Measurements from ENCODE around the gene SENP1.

SENP1 gene

GRCh38 chr12:48044396-48044795 lies 61.5 kb downstream of the SENP1 start:
- H3K36me3 ChIP-seq (ENCODE audit: control insufficient read depth in 1 of 2, insufficient read depth in 2 of 2, low read length in 2 of 2), result peaks cover 35 to 49% of the 10 kb centered on the region in 2 donors
- H3K9me3 ChIP-seq (ENCODE audit: control insufficient read depth in 1 of 2, low read length in 2 of 2), result no peaks in the 10 kb centered on the region
- no peaks in the 10 kb centered on the region for H3K27me3 ChIP-seq (ENCODE audit: low read depth, low read length)
- H3K4me3 ChIP-seq (ENCODE audit: low read depth in 1 of 2, low read length in 2 of 2), result no peak overlapping the region
- no peak overlapping the region for H3K27ac ChIP-seq (ENCODE audit: low read length)
- no peaks in the 10 kb centered on the region for H3K4me1 ChIP-seq (ENCODE audit: control insufficient read depth in 1 of 2, insufficient read depth in 2 of 2, low read length in 2 of 2)

- Histone ChIP-seq H3K4me1 (ENCODE audit: control insufficient read depth in 1 of 2, insufficient read depth in 2 of 2, low read length in 2 of 2) (no peaks in the 10 kb centered on the region), H3K27ac (ENCODE audit: low read length) (no peak overlapping the region), H3K36me3 (ENCODE audit: control insufficient read depth in 1 of 2, insufficient read depth in 2 of 2, low read length in 2 of 2) (peaks cover 35 to 44% of the 10 kb centered on the region in 2 donors), H3K4me3 (ENCODE audit: low read depth in 1 of 2, low read length in 2 of 2) (no peak overlapping the region), H3K27me3 (ENCODE audit: low read depth, low read length) (no peaks in the 10 kb centered on the region), H3K9me3 (ENCODE audit: control insufficient read depth in 1 of 2, low read length in 2 of 2) (no peaks in the 10 kb centered on the region)
Measured at GRCh38 chr12:48043771-48044170, 62.1 kb downstream of the SENP1 start.

DNA sequence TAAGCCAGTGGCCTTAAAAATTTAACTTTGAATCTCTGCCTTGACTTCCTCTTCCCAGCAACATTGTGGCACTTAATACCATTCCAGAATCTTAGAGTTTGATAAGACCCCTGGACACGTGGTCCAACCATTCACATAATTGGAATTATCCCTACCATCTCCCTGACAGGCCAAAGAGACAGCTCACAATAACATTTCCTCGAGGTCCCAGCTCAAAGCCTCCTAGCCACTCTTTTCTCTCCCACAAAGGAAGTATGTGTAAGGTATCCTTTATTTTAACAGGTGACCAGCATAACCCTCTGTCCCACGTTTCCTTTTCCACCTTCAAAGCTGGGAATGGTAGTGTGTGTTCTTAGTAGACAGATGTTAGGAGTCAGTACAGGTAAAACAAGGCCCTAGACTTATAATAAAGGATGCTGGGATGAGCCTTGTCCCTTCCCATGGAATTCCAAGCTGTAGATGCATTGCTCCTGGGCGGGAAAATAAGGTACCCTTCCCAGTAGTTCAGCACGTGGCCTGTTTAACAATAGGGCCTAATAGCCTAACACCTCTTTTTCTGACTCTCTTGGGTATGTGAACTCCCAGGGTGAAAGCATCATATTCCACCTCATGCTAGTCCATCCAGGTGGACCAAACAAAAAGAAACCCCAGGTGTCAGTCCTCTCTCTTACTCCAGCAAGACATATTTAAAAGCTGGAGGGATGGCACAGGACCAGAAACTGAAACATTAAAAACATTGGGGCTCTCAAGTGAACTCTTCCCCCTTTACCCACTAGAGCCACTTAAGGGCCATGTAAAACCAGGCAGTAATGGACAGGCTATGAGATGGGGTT lies 64.1 kb downstream of the SENP1 start:
- Histone ChIP-seq H3K9me3 (ENCODE audit: control insufficient read depth in 1 of 2, low read length in 2 of 2) (no peaks in the 10 kb centered on the region), H3K36me3 (ENCODE audit: control insufficient read depth in 1 of 2, insufficient read depth in 2 of 2, low read length in 2 of 2) (peaks cover 19 to 33% of the 10 kb centered on the region in 2 donors), H3K4me1 (ENCODE audit: control insufficient read depth in 1 of 2, insufficient read depth in 2 of 2, low read length in 2 of 2) (no peaks in the 10 kb centered on the region), H3K4me3 (ENCODE audit: low read depth in 1 of 2, low read length in 2 of 2) (no peak overlapping the region), H3K27me3 (ENCODE audit: low read depth, low read length) (no peaks in the 10 kb centered on the region), H3K27ac (ENCODE audit: low read length) (no peak overlapping the region)

- no peak overlapping the region for H3K27ac ChIP-seq (ENCODE audit: low read length)
- no peaks in the 10 kb centered on the region for H3K9me3 ChIP-seq (ENCODE audit: control insufficient read depth in 1 of 2, low read length in 2 of 2)
- H3K36me3 ChIP-seq (ENCODE audit: control insufficient read depth in 1 of 2, insufficient read depth in 2 of 2, low read length in 2 of 2), result peaks cover 10 to 19% of the 10 kb centered on the region in 2 donors
- H3K27me3 ChIP-seq (ENCODE audit: low read depth, low read length), result no peaks in the 10 kb centered on the region
- H3K4me1 ChIP-seq (ENCODE audit: control insufficient read depth in 1 of 2, insufficient read depth in 2 of 2, low read length in 2 of 2), result no peaks in the 10 kb centered on the region
- H3K4me3 ChIP-seq (ENCODE audit: low read depth in 1 of 2, low read length in 2 of 2), result no peak overlapping the region
Measured at GRCh38 chr12:48040354-48040753, 65.5 kb downstream of the SENP1 start.

DNA sequence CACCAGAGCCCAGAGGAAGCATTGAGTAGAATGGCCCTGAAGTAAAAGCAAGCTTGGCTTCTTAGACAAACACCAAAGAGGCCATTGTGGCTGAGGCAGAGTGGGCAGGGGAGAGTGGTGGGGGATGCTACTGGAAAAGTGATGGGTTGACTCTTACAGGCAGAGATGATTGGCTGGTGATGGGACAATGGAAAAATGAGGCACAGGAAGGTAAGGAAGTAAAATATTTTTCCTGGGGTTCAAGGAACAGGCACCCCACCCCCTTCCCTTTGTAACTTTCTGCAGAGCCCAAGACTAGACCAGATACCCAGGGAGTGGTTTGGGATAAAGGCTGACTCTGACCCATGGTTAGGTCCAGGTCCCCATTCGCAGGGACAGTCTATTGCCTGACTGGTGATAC lies 66.7 kb downstream of the SENP1 start:
- H3K9me3 ChIP-seq (ENCODE audit: control insufficient read depth in 1 of 2, low read length in 2 of 2), result no peaks in the 10 kb centered on the region
- no peak overlapping the region for H3K4me3 ChIP-seq (ENCODE audit: low read depth in 1 of 2, low read length in 2 of 2)
- no peaks in the 10 kb centered on the region for H3K27me3 ChIP-seq (ENCODE audit: low read depth, low read length)
- H3K4me1 ChIP-seq (ENCODE audit: control insufficient read depth in 1 of 2, insufficient read depth in 2 of 2, low read length in 2 of 2), result no peaks in the 10 kb centered on the region
- peaks cover 3 to 8% of the 10 kb centered on the region in 2 donors for H3K36me3 ChIP-seq (ENCODE audit: control insufficient read depth in 1 of 2, insufficient read depth in 2 of 2, low read length in 2 of 2)
- no peak overlapping the region for H3K27ac ChIP-seq (ENCODE audit: low read length)

GRCh38 chr12:48038085-48038484 lies 67.8 kb downstream of the SENP1 start:
- H3K36me3 ChIP-seq (ENCODE audit: control insufficient read depth in 1 of 2, insufficient read depth in 2 of 2, low read length in 2 of 2), result peaks cover 3% of the 10 kb centered on the region in 2 donors
- H3K9me3 ChIP-seq (ENCODE audit: control insufficient read depth in 1 of 2, low read length in 2 of 2), result no peaks in the 10 kb centered on the region
- H3K27me3 ChIP-seq (ENCODE audit: low read depth, low read length), result no peaks in the 10 kb centered on the region
- no peak overlapping the region for H3K27ac ChIP-seq (ENCODE audit: low read length)
- no peaks in the 10 kb centered on the region for H3K4me1 ChIP-seq (ENCODE audit: control insufficient read depth in 1 of 2, insufficient read depth in 2 of 2, low read length in 2 of 2)
- no peak overlapping the region for H3K4me3 ChIP-seq (ENCODE audit: low read depth in 1 of 2, low read length in 2 of 2)

GRCh38 chr12:48037267-48037915 lies 68.5 kb downstream of the SENP1 start:
- Histone ChIP-seq H3K4me1 (ENCODE audit: control insufficient read depth in 1 of 2, insufficient read depth in 2 of 2, low read length in 2 of 2) (no peaks in the 10 kb centered on the region), H3K36me3 (ENCODE audit: control insufficient read depth in 1 of 2, insufficient read depth in 2 of 2, low read length in 2 of 2) (peaks cover 0 to under 1% of the 10 kb centered on the region in 2 donors), H3K4me3 (ENCODE audit: low read depth in 1 of 2, low read length in 2 of 2) (no peak overlapping the region), H3K9me3 (ENCODE audit: control insufficient read depth in 1 of 2, low read length in 2 of 2) (no peaks in the 10 kb centered on the region), H3K27me3 (ENCODE audit: low read depth, low read length) (no peaks in the 10 kb centered on the region), H3K27ac (ENCODE audit: low read length) (no peak overlapping the region)

- Histone ChIP-seq H3K4me1 (ENCODE audit: control insufficient read depth in 1 of 2, insufficient read depth in 2 of 2, low read length in 2 of 2) (no peaks in the 10 kb centered on the region), H3K9me3 (ENCODE audit: control insufficient read depth in 1 of 2, low read length in 2 of 2) (no peaks in the 10 kb centered on the region), H3K27me3 (ENCODE audit: low read depth, low read length) (no peaks in the 10 kb centered on the region), H3K4me3 (ENCODE audit: low read depth in 1 of 2, low read length in 2 of 2) (no peak overlapping the region), H3K27ac (ENCODE audit: low read length) (no peak overlapping the region), H3K36me3 (ENCODE audit: control insufficient read depth in 1 of 2, insufficient read depth in 2 of 2, low read length in 2 of 2) (no peaks in the 10 kb centered on the region)
Measured at GRCh38 chr12:48036818-48037217, 69.1 kb downstream of the SENP1 start.

DNA sequence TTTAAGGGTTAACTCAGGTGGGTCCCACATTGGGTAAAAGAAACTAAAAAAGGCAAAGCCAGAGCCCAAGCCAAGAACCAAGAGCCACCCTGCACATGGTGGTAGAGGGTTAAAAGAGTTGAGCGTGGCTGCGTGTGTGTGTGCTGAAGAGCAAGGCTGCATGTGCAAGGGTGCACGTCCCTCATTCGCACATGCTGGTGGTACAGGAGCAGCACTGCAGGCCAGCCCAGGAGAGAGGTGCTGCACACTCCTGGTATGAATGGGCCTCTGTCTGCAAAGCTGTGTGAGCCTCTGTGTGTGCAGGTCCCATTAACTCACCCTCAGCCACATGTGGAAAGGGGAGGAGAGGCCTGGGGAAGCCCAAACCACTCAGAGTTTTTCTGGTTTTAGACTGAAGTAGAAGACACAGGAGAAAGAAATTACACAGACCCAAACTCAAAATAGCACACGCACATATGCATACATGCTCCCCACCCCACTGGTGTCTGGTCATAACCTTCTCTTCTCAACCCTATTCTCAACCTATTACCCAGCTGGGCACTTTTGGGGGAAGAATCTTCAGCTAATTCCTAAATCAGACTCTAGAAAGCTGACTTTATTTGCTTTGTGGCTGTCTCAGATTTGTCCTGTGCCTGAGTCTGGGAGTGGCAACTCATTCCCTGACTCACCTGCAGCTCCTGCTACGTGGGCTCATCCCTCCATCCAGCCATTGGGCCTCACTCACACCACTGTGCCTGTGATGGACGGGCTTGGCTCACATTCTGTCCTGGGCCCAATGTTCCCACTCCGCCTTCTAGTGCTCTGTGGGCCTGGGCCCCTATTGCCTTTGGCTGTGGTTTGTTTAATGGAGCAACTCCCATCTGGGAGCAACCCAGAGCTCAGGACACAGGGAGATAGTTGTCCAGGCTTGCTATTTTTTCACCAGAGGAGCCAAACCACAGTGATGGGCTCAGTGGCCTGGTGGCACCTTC lies 70.8 kb downstream of the SENP1 start:
- H3K4me1 ChIP-seq (ENCODE audit: control insufficient read depth in 1 of 2, insufficient read depth in 2 of 2, low read length in 2 of 2), result no peaks in the 10 kb centered on the region
- no peak overlapping the region for H3K27ac ChIP-seq (ENCODE audit: low read length)
- H3K27me3 ChIP-seq (ENCODE audit: low read depth, low read length), result no peaks in the 10 kb centered on the region
- H3K4me3 ChIP-seq (ENCODE audit: low read depth in 1 of 2, low read length in 2 of 2), result no peak overlapping the region
- H3K36me3 ChIP-seq (ENCODE audit: control insufficient read depth in 1 of 2, insufficient read depth in 2 of 2, low read length in 2 of 2), result no peaks in the 10 kb centered on the region
- no peaks in the 10 kb centered on the region for H3K9me3 ChIP-seq (ENCODE audit: control insufficient read depth in 1 of 2, low read length in 2 of 2)

- H3K4me3 ChIP-seq (ENCODE audit: low read depth in 1 of 2, low read length in 2 of 2), result no peak overlapping the region
- no peak overlapping the region for H3K27ac ChIP-seq (ENCODE audit: low read length)
- H3K36me3 ChIP-seq (ENCODE audit: control insufficient read depth in 1 of 2, insufficient read depth in 2 of 2, low read length in 2 of 2), result no peaks in the 10 kb centered on the region
- no peaks in the 10 kb centered on the region for H3K4me1 ChIP-seq (ENCODE audit: control insufficient read depth in 1 of 2, insufficient read depth in 2 of 2, low read length in 2 of 2)
- no peaks in the 10 kb centered on the region for H3K9me3 ChIP-seq (ENCODE audit: control insufficient read depth in 1 of 2, low read length in 2 of 2)
- H3K27me3 ChIP-seq (ENCODE audit: low read depth, low read length), result no peaks in the 10 kb centered on the region
Measured at GRCh38 chr12:48033451-48033850, 72.4 kb downstream of the SENP1 start.

GRCh38 chr12:48032597-48032996 lies 73.3 kb downstream of the SENP1 start:
- no peaks in the 10 kb centered on the region for H3K4me1 ChIP-seq (ENCODE audit: control insufficient read depth in 1 of 2, insufficient read depth in 2 of 2, low read length in 2 of 2)
- no peak overlapping the region for H3K4me3 ChIP-seq (ENCODE audit: low read depth in 1 of 2, low read length in 2 of 2)
- H3K27me3 ChIP-seq (ENCODE audit: low read depth, low read length), result no peaks in the 10 kb centered on the region
- no peaks in the 10 kb centered on the region for H3K36me3 ChIP-seq (ENCODE audit: control insufficient read depth in 1 of 2, insufficient read depth in 2 of 2, low read length in 2 of 2)
- no peaks in the 10 kb centered on the region for H3K9me3 ChIP-seq (ENCODE audit: control insufficient read depth in 1 of 2, low read length in 2 of 2)
- H3K27ac ChIP-seq (ENCODE audit: low read length), result no peak overlapping the region
